Measurements from ENCODE around the gene CBR1.

GRCh38 chr21:36039861-36040260 is 30.0 kb upstream of the CBR1 start:
- TF ChIP-seq EZH2 (IDR thresholded peaks at IDR 0.05; ENCODE audit: low read length, unreplicated experiment) (no peak), CTCF (conservative IDR thresholded peaks at IDR 0.05; ENCODE audit: low read depth, low read length) (no peak), EZH2phosphoT487 (IDR thresholded peaks at IDR 0.05; ENCODE audit: borderline replicate concordance, low read length) (no peak)

Measured in PC-3 (cell line).